ENCODE data around the gene ZNF239. TPM values are rescaled to one million over a fixed set of nuclear protein-coding genes. Genes with fewer than 3 reads are reported as not detected.

The ZNF239 gene
- total RNA-seq, 1 experiment from 2014 or later, result 7.7 TPM

DNA sequence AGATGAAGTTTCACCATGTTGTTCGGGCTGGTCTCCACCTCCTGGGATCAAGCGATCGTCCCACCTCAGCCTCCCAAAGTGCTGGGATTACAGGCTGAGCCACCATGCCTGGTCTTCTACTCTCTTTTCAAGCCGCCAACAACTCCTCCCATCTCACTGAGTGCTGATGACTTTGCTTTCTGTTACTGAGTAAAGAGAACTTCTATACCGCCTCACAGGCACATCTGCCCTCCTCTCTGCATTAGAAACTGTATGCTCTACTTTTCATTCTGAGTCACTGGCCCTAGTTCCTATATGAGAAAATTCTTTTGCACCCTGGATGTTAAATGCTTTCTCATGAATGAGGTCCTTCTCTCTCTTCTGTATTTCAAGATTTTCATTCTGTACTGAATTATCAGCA lies 2.2 kb upstream of the ZNF239 start (continued):
- TF ChIP-seq, protein P1, sequence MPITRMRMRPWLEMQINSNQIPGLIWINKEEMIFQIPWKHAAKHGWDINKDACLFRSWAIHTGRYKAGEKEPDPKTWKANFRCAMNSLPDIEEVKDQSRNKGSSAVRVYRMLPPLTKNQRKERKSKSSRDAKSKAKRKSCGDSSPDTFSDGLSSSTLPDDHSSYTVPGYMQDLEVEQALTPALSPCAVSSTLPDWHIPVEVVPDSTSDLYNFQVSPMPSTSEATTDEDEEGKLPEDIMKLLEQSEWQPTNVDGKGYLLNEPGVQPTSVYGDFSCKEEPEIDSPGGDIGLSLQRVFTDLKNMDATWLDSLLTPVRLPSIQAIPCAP (CRISPR knock-in tag; IDR thresholded peaks at IDR 0.05), result no peak
- TF ChIP-seq JUN (CRISPR knock-in tag; IDR thresholded peaks at IDR 0.05), result no peak
- no peak for TF ChIP-seq TEAD1 (CRISPR knock-in tag; IDR thresholded peaks at IDR 0.05)
- TF ChIP-seq ZNF121 (CRISPR knock-in tag; IDR thresholded peaks at IDR 0.05), result no peak

- CTCF ChIA-PET, result no interaction called here
- ATAC-seq (no peak), DNase-seq (ENCODE audit: low spot score) (no peak)
- Mint-ChIP-seq H3K4me3 (no peak overlapping the region), H3K27ac (no peak overlapping the region), H3K9me3 (peaks cover 25% of the 10 kb centered on the region), H3K36me3 (peaks cover 21% of the 10 kb centered on the region), H3K4me1 (peaks cover 26% of the 10 kb centered on the region), H3K27me3 (ENCODE audit: low read depth) (peaks cover 60% of the 10 kb centered on the region)
- POLR2A ChIA-PET, result no interaction called here
- TF ChIP-seq ATF6 (CRISPR knock-in tag; IDR thresholded peaks at IDR 0.05) (no peak), ATF2 (CRISPR knock-in tag; IDR thresholded peaks at IDR 0.05; ENCODE audit: borderline replicate concordance, low read depth) (no peak)
- TF ChIP-seq, protein P2, sequence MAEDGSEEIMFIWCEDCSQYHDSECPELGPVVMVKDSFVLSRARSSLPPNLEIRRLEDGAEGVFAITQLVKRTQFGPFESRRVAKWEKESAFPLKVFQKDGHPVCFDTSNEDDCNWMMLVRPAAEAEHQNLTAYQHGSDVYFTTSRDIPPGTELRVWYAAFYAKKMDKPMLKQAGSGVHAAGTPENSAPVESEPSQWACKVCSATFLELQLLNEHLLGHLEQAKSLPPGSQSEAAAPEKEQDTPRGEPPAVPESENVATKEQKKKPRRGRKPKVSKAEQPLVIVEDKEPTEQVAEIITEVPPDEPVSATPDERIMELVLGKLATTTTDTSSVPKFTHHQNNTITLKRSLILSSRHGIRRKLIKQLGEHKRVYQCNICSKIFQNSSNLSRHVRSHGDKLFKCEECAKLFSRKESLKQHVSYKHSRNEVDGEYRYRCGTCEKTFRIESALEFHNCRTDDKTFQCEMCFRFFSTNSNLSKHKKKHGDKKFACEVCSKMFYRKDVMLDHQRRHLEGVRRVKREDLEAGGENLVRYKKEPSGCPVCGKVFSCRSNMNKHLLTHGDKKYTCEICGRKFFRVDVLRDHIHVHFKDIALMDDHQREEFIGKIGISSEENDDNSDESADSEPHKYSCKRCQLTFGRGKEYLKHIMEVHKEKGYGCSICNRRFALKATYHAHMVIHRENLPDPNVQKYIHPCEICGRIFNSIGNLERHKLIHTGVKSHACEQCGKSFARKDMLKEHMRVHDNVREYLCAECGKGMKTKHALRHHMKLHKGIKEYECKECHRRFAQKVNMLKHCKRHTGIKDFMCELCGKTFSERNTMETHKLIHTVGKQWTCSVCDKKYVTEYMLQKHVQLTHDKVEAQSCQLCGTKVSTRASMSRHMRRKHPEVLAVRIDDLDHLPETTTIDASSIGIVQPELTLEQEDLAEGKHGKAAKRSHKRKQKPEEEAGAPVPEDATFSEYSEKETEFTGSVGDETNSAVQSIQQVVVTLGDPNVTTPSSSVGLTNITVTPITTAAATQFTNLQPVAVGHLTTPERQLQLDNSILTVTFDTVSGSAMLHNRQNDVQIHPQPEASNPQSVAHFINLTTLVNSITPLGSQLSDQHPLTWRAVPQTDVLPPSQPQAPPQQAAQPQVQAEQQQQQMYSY (CRISPR knock-in tag; IDR thresholded peaks at IDR 0.05), result no peak
Measured at GRCh38 chr10:43576062-43576461, 1.6 kb upstream of the ZNF239 start.

DNA sequence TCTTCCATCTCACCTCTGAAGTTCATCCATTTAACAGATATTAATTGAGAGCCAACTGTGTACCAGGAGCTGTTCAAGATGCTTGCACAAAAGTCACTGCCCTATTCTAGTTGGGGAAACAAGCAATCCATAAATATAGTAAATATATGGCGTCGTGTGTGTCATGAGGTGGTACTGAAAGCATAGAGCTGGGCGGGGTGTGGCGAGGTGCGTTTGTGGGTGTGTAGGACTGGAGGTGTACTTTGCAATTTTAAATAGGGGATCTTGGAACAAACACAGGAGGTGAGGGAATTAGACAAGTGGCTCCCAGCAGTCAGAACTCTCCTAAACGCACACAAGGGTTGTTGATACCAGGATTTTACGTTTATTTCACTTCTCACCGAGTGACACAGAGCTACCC lies 490 bp upstream of the ZNF239 start:
- Mint-ChIP-seq H3K9me3 (peaks cover 25% of the 10 kb centered on the region), H3K27ac (no peak overlapping the region), H3K27me3 (ENCODE audit: low read depth) (peaks cover 55% of the 10 kb centered on the region), H3K4me1 (peaks cover 26% of the 10 kb centered on the region), H3K36me3 (peaks cover 28% of the 10 kb centered on the region), H3K4me3 (peak overlapping the region; percentile 75)
- POLR2A ChIA-PET, result no interaction called here
- TF ChIP-seq SP1 (CRISPR knock-in tag; conservative IDR thresholded peaks at IDR 0.05) (no peak), TEAD4 (CRISPR knock-in tag; IDR thresholded peaks at IDR 0.05) (no peak)
- TF ChIP-seq, protein P2 (CRISPR knock-in tag; IDR thresholded peaks at IDR 0.05), result no peak
- TF ChIP-seq, protein P3, sequence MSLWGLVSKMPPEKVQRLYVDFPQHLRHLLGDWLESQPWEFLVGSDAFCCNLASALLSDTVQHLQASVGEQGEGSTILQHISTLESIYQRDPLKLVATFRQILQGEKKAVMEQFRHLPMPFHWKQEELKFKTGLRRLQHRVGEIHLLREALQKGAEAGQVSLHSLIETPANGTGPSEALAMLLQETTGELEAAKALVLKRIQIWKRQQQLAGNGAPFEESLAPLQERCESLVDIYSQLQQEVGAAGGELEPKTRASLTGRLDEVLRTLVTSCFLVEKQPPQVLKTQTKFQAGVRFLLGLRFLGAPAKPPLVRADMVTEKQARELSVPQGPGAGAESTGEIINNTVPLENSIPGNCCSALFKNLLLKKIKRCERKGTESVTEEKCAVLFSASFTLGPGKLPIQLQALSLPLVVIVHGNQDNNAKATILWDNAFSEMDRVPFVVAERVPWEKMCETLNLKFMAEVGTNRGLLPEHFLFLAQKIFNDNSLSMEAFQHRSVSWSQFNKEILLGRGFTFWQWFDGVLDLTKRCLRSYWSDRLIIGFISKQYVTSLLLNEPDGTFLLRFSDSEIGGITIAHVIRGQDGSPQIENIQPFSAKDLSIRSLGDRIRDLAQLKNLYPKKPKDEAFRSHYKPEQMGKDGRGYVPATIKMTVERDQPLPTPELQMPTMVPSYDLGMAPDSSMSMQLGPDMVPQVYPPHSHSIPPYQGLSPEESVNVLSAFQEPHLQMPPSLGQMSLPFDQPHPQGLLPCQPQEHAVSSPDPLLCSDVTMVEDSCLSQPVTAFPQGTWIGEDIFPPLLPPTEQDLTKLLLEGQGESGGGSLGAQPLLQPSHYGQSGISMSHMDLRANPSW (CRISPR knock-in tag; conservative IDR thresholded peaks at IDR 0.05; ENCODE audit: low read depth), result no peak
- CTCF ChIA-PET, result no interaction called here
- DNase-seq (ENCODE audit: low spot score) (no peak), ATAC-seq (no peak)

Data from WTC11 (cell line).